ENCODE results near the gene LRMDA. TPM values are rescaled to one million over a fixed set of nuclear protein-coding genes. Genes with fewer than 3 reads are reported as not detected.

Gene LRMDA
- total and polyA plus RNA-seq, 2 of the 13 experiments (the other 11 are each of a cell fraction or from before 2014, with no cell fraction given): 13.4 to 22.0 TPM

DNA sequence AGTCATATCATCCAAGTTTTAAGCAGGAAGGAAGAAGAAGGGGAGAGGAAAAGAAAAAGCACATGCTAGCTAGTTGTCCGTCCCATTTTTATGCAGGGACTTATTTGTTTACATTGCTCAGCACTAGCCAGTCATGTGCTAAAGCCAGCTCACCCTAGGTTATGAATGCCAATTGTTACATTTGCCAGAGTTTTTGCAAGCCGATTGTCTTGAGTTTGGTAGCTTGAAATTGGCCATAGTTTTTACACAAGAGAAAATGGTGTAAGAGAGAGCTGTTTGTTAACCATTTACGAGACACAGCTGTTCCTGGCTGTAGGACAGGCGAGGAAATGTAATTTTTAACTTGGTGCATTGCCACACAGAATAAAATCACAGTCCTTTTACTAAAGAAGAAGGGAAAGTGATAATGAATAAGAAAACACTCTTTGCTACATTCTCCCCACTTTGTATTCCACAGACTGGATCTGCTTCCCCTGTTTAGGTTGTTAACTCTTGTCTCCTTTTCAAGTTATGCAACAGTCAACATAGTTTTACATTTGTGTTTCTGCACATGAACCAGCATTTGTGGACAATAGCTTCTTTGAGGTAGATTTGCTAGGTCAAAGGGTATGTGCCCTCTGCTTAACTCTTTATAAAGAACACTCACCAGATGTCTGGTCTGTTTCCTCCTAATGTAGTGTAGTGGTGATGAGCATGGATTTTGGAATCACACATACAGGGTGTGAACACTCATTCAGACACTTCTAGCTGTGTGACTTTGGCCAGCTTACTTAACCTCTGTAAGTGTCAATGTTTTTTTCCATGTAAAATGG is 357.2 kb downstream of the LRMDA start (continued):
- TF ChIP-seq, protein P1, sequence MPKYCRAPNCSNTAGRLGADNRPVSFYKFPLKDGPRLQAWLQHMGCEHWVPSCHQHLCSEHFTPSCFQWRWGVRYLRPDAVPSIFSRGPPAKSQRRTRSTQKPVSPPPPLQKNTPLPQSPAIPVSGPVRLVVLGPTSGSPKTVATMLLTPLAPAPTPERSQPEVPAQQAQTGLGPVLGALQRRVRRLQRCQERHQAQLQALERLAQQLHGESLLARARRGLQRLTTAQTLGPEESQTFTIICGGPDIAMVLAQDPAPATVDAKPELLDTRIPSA (CRISPR knock-in tag; IDR thresholded peaks at IDR 0.05; ENCODE audit: borderline replicate concordance): no peak
- TF ChIP-seq MZF1 (CRISPR knock-in tag; IDR thresholded peaks at IDR 0.05; ENCODE audit: borderline replicate concordance): no peak
- TF ChIP-seq, protein P2, sequence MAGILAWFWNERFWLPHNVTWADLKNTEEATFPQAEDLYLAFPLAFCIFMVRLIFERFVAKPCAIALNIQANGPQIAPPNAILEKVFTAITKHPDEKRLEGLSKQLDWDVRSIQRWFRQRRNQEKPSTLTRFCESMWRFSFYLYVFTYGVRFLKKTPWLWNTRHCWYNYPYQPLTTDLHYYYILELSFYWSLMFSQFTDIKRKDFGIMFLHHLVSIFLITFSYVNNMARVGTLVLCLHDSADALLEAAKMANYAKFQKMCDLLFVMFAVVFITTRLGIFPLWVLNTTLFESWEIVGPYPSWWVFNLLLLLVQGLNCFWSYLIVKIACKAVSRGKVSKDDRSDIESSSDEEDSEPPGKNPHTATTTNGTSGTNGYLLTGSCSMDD (CRISPR knock-in tag; IDR thresholded peaks at IDR 0.05): no peak
- no peak for TF ChIP-seq ZNF235 (CRISPR knock-in tag; IDR thresholded peaks at IDR 0.05; ENCODE audit: borderline replicate concordance)
- TF ChIP-seq HNF4A (CRISPR knock-in tag; IDR thresholded peaks at IDR 0.05): peak; percentile 45; the same call in 1 of the 2 replicates
- no peak for TF ChIP-seq REXO4 (CRISPR knock-in tag; IDR thresholded peaks at IDR 0.05; ENCODE audit: borderline replicate concordance)
- TF ChIP-seq HMG20B (CRISPR knock-in tag; conservative IDR thresholded peaks at IDR 0.05): peak; percentile 43; the same call in 1 of the 2 replicates
- 0 out of 2 replicates have a peak, but pooled peaks have one; percentile 35 for TF ChIP-seq SNAPC2 (CRISPR knock-in tag; IDR thresholded peaks at IDR 0.05)
- no peak for TF ChIP-seq NBN (conservative IDR thresholded peaks at IDR 0.05)
- 0 out of 2 replicates have a peak, but pooled peaks have one; percentile 35 for TF ChIP-seq MED13 (CRISPR knock-in tag; IDR thresholded peaks at IDR 0.05)
- no peak; the same call in 1 of the 2 replicates for TF ChIP-seq ZNF775 (CRISPR knock-in tag; IDR thresholded peaks at IDR 0.05; ENCODE audit: borderline replicate concordance)
- TF ChIP-seq SNRNP70 (IDR thresholded peaks at IDR 0.05; ENCODE audit: low read depth, low read length): no peak
- no peak for TF ChIP-seq ZNF30 (CRISPR knock-in tag; IDR thresholded peaks at IDR 0.05)
- TF ChIP-seq ZNF326 (CRISPR knock-in tag; IDR thresholded peaks at IDR 0.05; ENCODE audit: borderline replicate concordance): no peak
- TF ChIP-seq ZNF333 (CRISPR knock-in tag; IDR thresholded peaks at IDR 0.05; ENCODE audit: borderline replicate concordance): no peak
- TF ChIP-seq, protein P3, sequence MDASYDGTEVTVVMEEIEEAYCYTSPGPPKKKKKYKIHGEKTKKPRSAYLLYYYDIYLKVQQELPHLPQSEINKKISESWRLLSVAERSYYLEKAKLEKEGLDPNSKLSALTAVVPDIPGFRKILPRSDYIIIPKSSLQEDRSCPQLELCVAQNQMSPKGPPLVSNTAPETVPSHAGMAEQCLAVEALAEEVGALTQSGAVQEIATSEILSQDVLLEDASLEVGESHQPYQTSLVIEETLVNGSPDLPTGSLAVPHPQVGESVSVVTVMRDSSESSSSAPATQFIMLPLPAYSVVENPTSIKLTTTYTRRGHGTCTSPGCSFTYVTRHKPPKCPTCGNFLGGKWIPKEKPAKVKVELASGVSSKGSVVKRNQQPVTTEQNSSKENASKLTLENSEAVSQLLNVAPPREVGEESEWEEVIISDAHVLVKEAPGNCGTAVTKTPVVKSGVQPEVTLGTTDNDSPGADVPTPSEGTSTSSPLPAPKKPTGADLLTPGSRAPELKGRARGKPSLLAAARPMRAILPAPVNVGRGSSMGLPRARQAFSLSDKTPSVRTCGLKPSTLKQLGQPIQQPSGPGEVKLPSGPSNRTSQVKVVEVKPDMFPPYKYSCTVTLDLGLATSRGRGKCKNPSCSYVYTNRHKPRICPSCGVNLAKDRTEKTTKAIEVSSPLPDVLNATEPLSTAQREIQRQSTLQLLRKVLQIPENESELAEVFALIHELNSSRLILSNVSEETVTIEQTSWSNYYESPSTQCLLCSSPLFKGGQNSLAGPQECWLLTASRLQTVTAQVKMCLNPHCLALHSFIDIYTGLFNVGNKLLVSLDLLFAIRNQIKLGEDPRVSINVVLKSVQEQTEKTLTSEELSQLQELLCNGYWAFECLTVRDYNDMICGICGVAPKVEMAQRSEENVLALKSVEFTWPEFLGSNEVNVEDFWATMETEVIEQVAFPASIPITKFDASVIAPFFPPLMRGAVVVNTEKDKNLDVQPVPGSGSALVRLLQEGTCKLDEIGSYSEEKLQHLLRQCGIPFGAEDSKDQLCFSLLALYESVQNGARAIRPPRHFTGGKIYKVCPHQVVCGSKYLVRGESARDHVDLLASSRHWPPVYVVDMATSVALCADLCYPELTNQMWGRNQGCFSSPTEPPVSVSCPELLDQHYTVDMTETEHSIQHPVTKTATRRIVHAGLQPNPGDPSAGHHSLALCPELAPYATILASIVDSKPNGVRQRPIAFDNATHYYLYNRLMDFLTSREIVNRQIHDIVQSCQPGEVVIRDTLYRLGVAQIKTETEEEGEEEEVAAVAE (CRISPR knock-in tag; IDR thresholded peaks at IDR 0.05; ENCODE audit: borderline replicate concordance): 0 out of 2 replicates have a peak, but pooled peaks have one; percentile 2
- TF ChIP-seq ZFYVE20 (CRISPR knock-in tag; IDR thresholded peaks at IDR 0.05; ENCODE audit: borderline replicate concordance, low read depth): no peak
- 0 out of 2 replicates have a peak, but pooled peaks have one; percentile 22 for TF ChIP-seq FOXA1 (IDR thresholded peaks at IDR 0.05)
- TF ChIP-seq FOXA1 (CRISPR knock-in tag; IDR thresholded peaks at IDR 0.05): peak; percentile 92

All from HepG2 (cell line).